ENCODE measurements around the gene BAAT.
"Not testable (repeated sequence)": the region's sequence is repeated elsewhere in the genome, so short reads cannot be mapped to it uniquely, and the experiment has no call there.

Gene BAAT

GRCh38 chr9:101384873-101385536 is at the start of gene BAAT:
Gene BAAT (minus strand): TSS chr9:101385006. CDS start chr9:101371404, 13,602 bp downstream.
- in situ Hi-C loops (cut with MboI; ENCODE audit: low sequenced_read_pairs, unreplicated experiment); DNase-seq (ENCODE audit: low spot score): not testable (repeated sequence)

DNA sequence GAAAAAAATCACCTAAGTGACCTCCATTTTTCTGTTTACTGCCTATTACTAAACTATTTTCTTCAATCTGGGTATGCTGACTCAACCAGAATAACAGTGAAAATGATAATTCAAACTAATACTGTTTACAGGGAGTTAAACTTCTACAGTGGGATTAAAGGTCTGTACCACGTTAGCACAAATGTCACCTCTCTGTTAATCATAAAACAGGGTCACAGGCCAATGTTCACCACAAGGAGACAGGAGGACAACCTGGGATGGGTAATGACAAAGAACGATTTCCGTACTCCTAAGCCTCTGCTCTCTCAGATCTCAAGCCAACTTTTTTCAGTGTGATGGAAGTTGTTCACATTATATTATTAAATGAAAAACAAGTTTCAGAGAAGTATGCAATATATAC is 48.4 kb upstream of the BAAT start:
- DNase-seq (ENCODE audit: low spot score): no peak
- TF ChIP-seq CTCF (IDR thresholded peaks at IDR 0.05; ENCODE audit: borderline replicate concordance, control extremely low read depth, extremely low read depth, insufficient read depth, missing control alignments): no peak
- in situ Hi-C loops (cut with MboI; ENCODE audit: low sequenced_read_pairs, unreplicated experiment): no loop called here

DNA sequence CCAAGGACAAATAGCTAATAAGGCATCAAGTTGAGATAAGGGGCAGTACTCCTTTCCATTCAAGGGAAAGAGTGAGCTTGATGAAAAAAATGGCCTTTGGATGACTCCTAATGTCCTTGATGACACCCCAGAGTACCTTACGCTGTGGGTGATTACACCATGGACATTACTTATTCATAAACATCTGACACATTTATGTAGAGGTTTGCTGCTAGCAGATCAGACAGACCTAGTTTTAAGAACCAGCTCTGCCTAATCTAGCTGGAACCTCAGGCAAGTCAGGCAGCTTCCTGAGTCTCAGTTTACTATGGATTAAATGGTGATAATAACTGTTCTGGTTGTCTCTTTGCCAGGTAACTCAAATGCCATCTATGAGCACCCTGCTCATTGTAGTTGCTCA is 47.9 kb upstream of the BAAT start:
- in situ Hi-C loops (cut with MboI; ENCODE audit: low sequenced_read_pairs, unreplicated experiment): no loop called here
- TF ChIP-seq CTCF (IDR thresholded peaks at IDR 0.05; ENCODE audit: borderline replicate concordance, control extremely low read depth, extremely low read depth, insufficient read depth, missing control alignments): no peak
- no peak for DNase-seq (ENCODE audit: low spot score)

DNA sequence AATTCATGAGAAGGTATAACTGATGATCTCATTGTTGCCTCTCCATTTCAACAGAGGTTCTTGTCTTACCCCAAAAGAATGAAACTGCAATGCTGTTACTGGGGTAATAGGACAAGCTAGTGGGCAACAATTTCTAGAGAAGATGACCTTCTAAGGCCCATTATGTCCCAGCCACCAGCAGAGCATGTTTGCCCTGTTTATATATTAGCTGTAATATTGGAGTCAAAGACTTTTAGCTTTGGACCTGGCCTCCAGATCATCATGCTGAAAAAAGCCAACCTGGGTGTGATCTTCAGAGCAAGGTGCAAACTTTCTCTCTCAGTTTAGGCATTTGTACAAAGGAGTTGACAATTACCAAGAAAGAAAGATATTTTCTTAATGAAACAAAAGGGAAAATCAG is 47.4 kb upstream of the BAAT start:
- no peak for DNase-seq (ENCODE audit: low spot score)
- no peak for TF ChIP-seq CTCF (IDR thresholded peaks at IDR 0.05; ENCODE audit: borderline replicate concordance, control extremely low read depth, extremely low read depth, insufficient read depth, missing control alignments)
- in situ Hi-C loops (cut with MboI; ENCODE audit: low sequenced_read_pairs, unreplicated experiment): no loop called here

DNA sequence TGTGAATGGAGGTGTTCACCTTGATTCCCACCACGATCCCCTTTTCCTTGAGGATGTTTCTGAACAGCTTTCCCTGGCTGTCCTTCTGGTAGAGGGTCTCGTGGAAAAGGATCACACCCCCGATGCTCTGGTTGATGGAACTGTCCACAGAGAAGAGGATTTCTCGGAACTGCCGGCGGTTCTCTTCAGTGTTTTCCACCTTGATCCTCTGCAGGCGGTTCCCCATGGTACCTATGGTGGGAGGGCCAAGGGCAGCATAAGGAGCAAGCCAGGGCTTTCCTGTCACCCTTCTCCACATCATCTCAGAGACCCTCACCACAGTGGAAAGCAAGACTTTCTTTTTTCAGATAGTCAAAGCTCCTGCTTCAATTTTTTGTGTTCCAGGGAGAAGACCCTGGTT is 44.9 kb upstream of the BAAT start:
- DNase-seq (ENCODE audit: low spot score): no peak
- in situ Hi-C loops (cut with MboI; ENCODE audit: low sequenced_read_pairs, unreplicated experiment): no loop called here
- TF ChIP-seq CTCF (IDR thresholded peaks at IDR 0.05; ENCODE audit: borderline replicate concordance, control extremely low read depth, extremely low read depth, insufficient read depth, missing control alignments): no peak

DNA sequence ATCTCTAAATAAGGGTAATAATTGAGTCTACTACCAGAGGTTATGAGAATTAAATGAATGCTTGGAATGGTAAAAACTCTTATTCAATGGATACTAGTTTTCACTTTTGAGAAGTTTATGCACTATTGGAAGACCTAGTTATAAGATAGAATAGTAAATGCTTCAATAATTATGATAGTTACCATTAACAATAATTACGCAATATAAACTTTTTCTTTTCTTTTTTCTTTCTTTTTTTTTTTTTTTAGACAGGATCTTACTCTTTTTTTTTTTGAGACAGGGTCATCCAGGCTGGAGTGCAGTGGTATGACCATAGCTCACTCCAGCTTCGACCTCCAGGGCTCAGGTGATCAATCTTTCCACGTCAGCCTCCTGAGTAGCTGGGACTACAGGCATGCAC is 44.1 kb upstream of the BAAT start:
- in situ Hi-C loops (cut with MboI; ENCODE audit: low sequenced_read_pairs, unreplicated experiment): no loop called here
- DNase-seq (ENCODE audit: low spot score): no peak
- TF ChIP-seq CTCF (IDR thresholded peaks at IDR 0.05; ENCODE audit: borderline replicate concordance, control extremely low read depth, extremely low read depth, insufficient read depth, missing control alignments): no peak

- in situ Hi-C loops (cut with MboI; ENCODE audit: low sequenced_read_pairs, unreplicated experiment): no loop called here
- TF ChIP-seq CTCF (IDR thresholded peaks at IDR 0.05; ENCODE audit: borderline replicate concordance, control extremely low read depth, extremely low read depth, insufficient read depth, missing control alignments): no peak
- peak; percentile 18 for DNase-seq (ENCODE audit: low spot score)
Measured at GRCh38 chr9:101427957-101428655, 43.3 kb upstream of the BAAT start.

Measured in GM13976 (cell line).